GM15510 (cell line): Measurements from ENCODE around the gene RASGEF1C.

Experiments
- POLR2A ChIP-seq: IDR thresholded peaks from 3 replicates; pipeline ENCODE4 v1.6.1; 2011; ENCODE audit warnings: borderline replicate concordance; ENCODE audit not compliant: insufficient read length; ENCODE audit errors: extremely low read depth

The RASGEF1C gene

DNA sequence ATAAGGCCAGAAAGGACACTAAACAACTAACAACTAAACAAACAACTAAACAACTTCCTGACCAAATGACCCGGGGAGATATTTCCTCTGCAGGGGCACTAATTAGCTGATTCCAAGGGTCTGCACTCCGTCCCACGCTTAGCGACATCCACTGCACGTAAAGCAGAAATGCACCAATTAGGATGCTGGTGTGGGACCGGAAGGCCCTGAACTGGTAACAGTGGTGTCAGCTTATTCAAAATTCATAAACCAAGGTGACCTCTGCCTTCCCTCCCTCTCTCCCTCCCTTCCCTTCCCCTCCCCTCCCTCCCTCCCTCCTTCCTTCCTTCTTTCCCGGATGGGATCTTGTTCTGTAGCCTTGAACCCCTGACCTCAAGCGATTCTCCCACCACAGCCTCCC lies 9.6 kb downstream of the RASGEF1C start:
- no peak for TF ChIP-seq POLR2A

DNA sequence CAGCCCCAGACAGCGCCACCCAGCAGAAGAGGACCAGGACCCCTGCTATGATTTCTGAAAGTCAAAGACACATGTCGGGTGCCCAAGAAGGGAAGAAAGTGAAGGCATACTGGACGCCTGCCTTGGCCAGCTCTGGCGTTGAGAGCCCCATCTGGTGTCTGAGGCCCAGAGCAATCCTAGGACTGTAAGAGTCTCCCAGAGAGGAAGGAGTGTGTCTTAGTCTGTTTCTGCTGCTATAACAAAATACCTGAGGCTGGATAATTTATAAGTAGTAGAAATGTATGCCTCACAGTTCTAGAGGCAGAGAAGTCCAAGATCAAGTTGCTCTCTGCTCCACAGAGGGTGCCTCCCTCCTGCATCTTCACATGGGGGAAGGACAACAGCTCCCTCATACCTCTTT lies 10.8 kb downstream of the RASGEF1C start:
- TF ChIP-seq POLR2A, result no peak

DNA sequence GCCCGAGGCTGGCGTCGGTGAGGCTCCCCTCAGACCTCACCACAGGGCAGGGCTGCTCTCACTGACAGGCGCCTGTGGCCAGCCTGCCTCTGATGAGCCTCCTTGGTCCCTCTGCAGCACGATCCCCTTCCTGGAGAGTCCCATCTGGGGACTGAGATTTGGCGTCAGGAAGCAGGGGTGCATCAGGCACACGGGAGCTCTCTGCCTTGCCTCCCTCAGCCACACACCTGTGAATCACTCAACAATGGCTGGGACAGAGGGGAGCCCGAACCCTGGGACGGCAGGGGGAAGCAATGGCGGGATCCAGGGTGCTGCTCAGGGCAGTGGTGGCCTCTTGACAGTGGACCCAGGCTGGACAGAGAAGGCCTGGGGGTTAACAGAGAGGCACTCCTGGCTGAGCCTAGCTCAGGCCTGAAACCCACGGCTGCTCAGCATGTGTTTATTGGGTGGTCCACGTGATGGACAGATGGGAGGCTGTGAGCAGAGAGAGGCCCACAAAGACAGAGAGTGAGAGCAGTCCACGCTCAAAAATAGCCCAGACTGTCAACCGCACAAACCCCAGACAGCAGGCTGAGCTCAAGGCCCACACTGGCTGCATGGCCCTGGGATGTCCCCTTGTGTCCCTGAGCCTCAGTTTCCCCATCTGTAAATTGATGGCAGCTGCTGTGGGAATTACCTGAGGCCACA lies 11.9 kb downstream of the RASGEF1C start:
- no peak for TF ChIP-seq POLR2A

- TF ChIP-seq POLR2A, result no peak
Measured at GRCh38 chr5:180194410-180195345, 14.3 kb downstream of the RASGEF1C start.

DNA sequence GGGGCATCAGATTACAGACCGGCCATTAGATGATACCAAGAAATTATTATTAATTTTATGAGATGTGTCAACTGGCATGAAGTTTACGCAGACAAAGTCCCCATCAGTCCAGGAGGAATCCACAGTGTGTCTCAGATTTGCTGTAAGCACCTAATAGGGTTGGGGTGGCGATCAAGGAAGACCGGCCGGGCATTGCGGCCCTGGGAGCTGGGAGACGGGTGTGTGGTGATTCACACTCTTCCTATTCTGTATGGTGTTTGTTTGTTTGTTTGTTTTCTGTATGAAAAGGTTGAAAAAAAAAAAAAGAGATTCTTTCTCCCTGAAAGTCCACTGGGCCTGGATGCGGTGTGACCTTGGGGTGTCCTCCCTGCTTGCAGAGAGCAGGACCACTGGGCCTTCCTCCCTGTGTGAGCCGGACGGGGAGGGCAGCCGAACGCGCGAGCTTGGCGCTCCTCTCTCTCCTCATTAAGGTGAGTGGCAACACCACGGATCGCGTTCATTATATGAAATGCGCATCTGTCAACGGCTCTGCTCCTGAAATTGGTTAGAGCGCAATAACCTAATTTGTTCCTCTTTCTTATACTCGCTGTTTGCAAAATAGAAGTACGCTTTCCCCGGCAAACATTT lies 15.1 kb downstream of the RASGEF1C start:
- TF ChIP-seq POLR2A, result no peak

DNA sequence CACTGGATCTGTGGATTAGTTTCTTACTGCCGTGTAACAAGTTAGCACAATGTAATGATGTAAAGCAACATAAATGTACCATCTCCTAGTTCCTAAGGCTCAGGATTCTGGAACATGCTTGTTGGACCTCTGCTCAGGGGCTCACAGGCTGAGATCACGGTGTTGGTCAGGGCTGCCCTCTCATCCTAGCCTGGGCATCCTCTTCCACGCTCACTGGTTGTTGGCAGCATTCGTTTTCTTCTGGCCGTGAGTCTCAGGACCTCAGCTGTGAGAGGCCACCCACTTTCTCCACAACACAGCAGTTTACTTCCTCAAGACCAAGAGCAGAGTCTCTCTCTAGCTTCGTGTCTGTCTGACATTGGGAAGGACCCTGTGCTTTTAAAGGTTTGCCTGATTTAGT lies 17.3 kb downstream of the RASGEF1C start:
- no peak for TF ChIP-seq POLR2A

DNA sequence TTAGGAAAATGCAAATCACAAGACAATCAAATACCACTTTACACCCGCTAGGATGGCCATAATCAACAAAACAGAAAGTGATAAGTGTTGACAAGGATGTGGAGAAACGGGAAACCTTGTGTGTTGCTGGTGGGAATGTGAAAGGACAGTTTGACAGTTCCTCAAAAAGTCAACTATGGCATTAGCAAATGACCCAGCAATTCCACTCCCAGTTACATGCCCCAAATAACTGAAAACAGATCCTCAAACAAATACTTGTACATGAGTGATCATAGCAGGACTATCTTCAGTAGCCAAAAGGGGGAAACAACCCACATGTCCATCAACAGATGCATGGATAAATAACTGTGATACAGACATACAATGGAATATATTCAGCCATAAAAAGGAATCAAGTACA lies 21.2 kb downstream of the RASGEF1C start:
- no peak for TF ChIP-seq POLR2A

- TF ChIP-seq POLR2A, result no peak
Measured at GRCh38 chr5:180180846-180181245, 28.2 kb downstream of the RASGEF1C start.

DNA sequence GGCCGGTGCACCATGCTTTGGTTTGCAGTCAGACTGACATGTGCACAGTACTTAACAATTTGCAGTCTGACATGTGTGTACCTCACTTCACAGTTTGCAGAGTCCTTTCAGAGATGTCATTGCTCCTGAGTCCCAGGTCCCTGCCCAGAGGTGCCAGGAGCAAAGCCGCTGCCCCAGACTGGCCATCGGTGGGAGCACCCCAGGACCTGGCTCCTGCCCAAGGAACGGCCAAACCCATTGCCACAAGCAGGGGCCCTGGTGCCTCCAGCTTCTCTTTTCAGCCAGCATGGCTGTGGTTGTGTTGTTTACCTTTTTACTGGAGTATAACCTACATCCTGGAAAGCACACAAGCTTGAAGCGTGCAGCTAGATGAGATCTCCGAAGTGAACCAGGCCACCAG lies 28.6 kb downstream of the RASGEF1C start:
- TF ChIP-seq POLR2A, result no peak

DNA sequence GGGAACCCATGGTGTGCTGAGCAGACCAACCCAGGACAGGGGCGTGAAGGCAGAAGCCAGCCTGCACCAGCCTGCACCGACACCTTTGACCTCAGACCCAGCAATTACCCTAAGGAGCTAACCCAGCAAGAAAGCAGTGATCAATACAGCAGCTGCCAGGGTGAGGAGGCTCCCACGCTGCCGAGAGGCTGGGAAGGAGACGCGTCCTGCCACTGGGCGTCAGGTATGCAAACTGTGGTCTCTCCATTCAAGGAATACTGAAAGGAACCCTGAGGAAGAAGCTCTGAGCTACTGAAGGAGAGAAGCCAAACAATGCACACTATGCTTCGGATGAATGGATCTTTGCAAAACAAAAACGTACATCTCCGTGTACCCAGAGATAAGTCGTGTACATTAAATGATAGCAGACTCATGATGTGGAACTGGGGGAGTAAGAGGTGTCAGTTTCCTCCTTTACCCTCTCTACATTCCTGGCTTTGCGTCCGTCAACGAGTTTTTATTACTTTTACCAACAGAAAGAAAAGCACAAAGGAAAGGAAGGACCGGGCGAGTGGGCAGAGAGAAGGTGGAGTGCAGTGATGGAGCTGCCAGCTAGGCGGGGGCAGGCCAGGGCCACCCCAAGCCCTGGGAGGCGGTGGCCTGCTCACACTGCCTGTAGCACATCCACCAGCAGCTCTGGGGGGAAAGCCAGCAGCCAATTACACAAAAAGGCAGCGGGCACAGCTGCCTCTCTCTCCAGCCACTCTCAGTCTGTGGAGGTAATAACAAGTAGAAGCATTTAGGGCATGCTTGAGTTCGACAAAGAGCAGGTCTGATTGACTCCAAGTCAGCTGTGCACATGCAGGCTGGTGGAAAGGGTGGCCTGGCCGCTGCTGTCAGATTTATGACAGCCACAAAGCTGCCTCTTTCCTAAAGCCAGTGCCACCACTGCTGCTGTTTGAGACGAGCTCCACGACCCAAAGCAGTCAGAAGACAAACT lies 29.3 kb downstream of the RASGEF1C start:
- no peak for TF ChIP-seq POLR2A

DNA sequence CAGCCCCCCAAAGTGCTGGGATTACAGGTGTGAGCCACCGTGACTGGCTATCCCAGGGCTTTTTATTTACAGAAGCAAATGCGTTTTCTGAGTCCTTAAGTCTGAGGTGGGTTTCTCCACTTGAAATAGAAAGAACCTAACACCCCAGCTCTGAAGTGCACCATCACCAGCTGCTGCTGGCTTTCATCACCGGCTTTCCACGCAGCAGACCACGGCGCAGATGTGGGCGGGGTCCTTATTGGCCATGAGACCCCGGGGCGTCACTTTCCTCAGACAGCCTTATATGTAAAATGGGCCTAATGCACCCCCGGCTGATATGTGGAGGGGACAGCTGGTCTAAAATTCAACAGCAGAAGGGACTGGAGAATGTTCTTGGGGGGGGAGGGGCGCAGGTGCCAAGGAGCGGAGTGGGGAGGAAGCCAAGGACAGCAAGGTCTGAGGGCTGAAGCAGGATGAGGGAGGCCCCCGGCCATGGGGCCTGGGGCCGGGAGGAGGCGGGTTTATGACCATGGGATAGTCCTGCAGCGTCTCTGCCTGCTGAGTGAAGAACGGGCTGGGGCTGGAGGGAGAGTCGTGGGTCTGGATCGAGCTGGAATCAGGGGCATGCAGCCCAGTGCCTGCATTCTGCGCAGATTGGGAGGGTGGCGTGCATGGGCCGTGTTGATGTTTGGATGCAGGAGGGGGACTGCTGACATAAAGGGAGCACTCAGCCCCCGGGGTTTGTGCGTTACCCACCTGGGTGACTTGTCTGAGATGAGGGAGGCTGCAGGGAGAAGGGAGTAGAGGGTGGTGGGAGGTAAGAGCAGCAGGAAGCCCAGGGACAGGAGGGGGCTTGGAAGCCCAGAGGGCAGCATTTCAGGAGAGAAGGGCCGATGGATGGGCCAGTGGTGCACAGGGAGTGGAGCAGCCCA lies 30.2 kb downstream of the RASGEF1C start:
- TF ChIP-seq POLR2A, result no peak

GRCh38 chr5:180176191-180176590 lies 32.8 kb downstream of the RASGEF1C start:
- no peak for TF ChIP-seq POLR2A

DNA sequence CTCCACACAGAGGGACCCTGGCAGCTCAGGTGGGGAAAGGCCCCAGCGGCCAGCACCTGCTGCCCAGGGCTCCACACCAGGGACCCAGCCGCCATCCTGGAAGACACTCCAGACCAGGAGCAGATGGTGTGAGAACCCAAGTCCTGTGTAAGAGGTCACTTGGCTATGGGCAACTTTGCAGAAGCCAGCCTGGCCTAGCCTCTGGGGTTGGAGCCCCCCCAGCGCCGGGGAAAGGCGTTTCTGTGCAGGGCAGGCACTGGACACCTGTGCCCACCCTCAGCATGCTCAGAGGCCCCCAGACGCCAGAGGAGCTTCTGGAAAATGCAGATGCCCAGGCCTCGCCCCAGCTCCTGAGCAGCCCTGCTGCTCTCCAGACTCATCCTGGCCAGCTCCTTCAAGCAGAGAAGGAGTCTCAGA lies 34.0 kb downstream of the RASGEF1C start:
- TF ChIP-seq POLR2A, result no peak

DNA sequence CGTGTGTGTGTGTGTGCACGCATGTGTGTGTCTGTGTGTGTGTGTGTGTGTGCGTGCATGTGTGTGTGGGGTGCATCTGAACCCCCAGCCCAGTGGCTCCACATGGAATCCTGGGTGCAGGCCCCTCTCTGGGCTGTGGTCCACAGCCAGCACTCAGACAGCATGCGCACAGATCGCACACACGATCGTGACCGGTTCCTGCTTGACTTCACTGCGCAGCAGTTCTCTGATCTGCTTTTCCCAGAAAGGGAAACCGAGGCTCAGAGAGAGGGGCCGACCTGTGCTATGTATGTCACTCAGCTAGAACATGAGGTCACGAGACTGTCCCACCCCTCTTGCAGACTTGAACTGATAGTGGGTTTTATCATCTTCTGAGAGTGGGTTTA lies 34.4 kb downstream of the RASGEF1C start:
- TF ChIP-seq POLR2A, result no peak
